Lower leg skin (tissue), 4 donors: ENCODE data around the gene ANO7. TPM values are rescaled to one million over a fixed set of nuclear protein-coding genes. Genes with fewer than 3 reads are reported as not detected.
A peak's percentile ranks its signal among the peaks of the same experiment; 100 is the strongest.

Experiments
- DNase-seq, 2 donors: peaks; one replicate each; pipeline ENCODE4 v3.0.0-alpha.2; 2019; ENCODE audit warnings: low spot score in 2 of 2
- H3K4me3 ChIP-seq: fragments of 200-600 bp; sonication (generic); 2 replicates; pipeline ENCODE4 v1.5.1; 2017; ENCODE audit warnings: mild to moderate bottlenecking, low read depth; ENCODE audit not compliant: poor library complexity, severe bottlenecking
- CTCF ChIP-seq, 3 donors: fragments of 450-650 bp; IDR thresholded peaks; one replicate each; pipeline ENCODE4 v1.5.1; 2016; ENCODE audit warnings: antibody characterized with exemption in 3 of 3, mild to moderate bottlenecking in 3 of 3, moderate library complexity in 2 of 3
- POLR2A ChIP-seq, 2 donors: fragments of 450-650 bp; IDR thresholded peaks; one replicate each; pipeline ENCODE4 v1.6.1; 2016 to 2017; ENCODE audit warnings: antibody characterized with exemption in 2 of 2, mild to moderate bottlenecking in 1 of 2, moderate library complexity in 1 of 2
- WGBS, 2 donors: methylation state at CpG; one replicate each; pipeline ENCODE4 v1.1.5; 2018; 5-methylcytosine and 5-hydroxymethylcytosine counted together
- intact Hi-C: fragments of 100-400 bp; cut with DNase I; formaldehyde crosslinking; loops from one replicate; pipeline ENCODE4 v1.15.0; 2023; ENCODE audit warnings: low total_unique reads
- total RNA-seq, 4 donors: library from RNA; depleted of rRNA; stranded (reverse); fragments of >200 nt; gene quantifications; one replicate each; pipeline ENCODE4 v1.1.0, GENCODE V29; 2016

ANO7 gene
- total RNA-seq, 4 donors from 2014 or later: 0.19 to 0.67 (median 0.35) TPM

GRCh38 chr2:241270531-241270930 is 82.1 kb downstream of the ANO7 start:
- TF ChIP-seq POLR2A (IDR thresholded peaks at IDR 0.05) (no peak), CTCF (IDR thresholded peaks at IDR 0.05) (no peak)
- DNase-seq: peak in 1 of 2 donors; percentile 76
- H3K4me3 ChIP-seq: no peak overlapping the region
- intact Hi-C loops: no loop called here
- 26 to 40% methylated on average over 5 of the region's 5 CpGs for WGBS, 2 donors

GRCh38 chr2:241271706-241272302 is 83.3 kb downstream of the ANO7 start:
- peak; percentile 87 to 96 for DNase-seq
- intact Hi-C loops: no loop called here
- peak overlapping the region; percentile 97 for H3K4me3 ChIP-seq
- WGBS, 2 donors: 1% methylated on average over 25 to 34 of the region's 37 CpGs
- TF ChIP-seq CTCF (IDR thresholded peaks at IDR 0.05) (no peak), POLR2A (IDR thresholded peaks at IDR 0.05) (no peak)

GRCh38 chr2:241272303-241273209 is 84.1 kb downstream of the ANO7 start:
- intact Hi-C loops: no loop called here
- peak overlapping the region; percentile 97 for H3K4me3 ChIP-seq
- 0 to 1% methylated on average over 31 to 35 of the region's 102 CpGs for WGBS, 2 donors
- TF ChIP-seq CTCF (IDR thresholded peaks at IDR 0.05) (no peak), POLR2A (IDR thresholded peaks at IDR 0.05) (no peak)
- peak; percentile 51 to 93 for DNase-seq

GRCh38 chr2:241273210-241274020 is 84.9 kb downstream of the ANO7 start:
- WGBS, 2 donors: 53 to 58% methylated on average over 21 of the region's 21 CpGs
- TF ChIP-seq POLR2A (IDR thresholded peaks at IDR 0.05) (no peak), CTCF (IDR thresholded peaks at IDR 0.05) (no peak)
- DNase-seq: peak in 1 of 2 donors; percentile 83
- intact Hi-C loops: no loop called here
- H3K4me3 ChIP-seq: peak overlapping the region; percentile 97

GRCh38 chr2:241274127-241274526 is 85.7 kb downstream of the ANO7 start:
- WGBS, 2 donors: 84 to 87% methylated on average over 5 of the region's 5 CpGs
- intact Hi-C loops: no loop called here
- no peak for TF ChIP-seq CTCF (IDR thresholded peaks at IDR 0.05)
- no peak for TF ChIP-seq POLR2A (IDR thresholded peaks at IDR 0.05)
- no peak overlapping the region for H3K4me3 ChIP-seq
- DNase-seq: peak in 1 of 2 donors; percentile 56

Other genes starting within 250 kb of the ANO7 start
- gene SNED1, start 190.1 kb upstream of the ANO7 start, total RNA-seq: 10 to 100 TPM in 3 of 4 donors, 1 to 10 TPM in 1; 9.0 to 18.4 (median 17.1) TPM
- gene MTERF4, start 86.4 kb upstream of the ANO7 start, total RNA-seq: 10 to 100 TPM; 26.4 to 58.2 (median 44.7) TPM
- gene PASK, start 39.2 kb upstream of the ANO7 start, total RNA-seq: 10 to 100 TPM in 1 of 4 donors, 1 to 10 TPM in 3; 4.8 to 11.9 (median 6.5) TPM
- gene PPP1R7, start 38.2 kb upstream of the ANO7 start, total RNA-seq: 10 to 100 TPM; 36.8 to 68.7 (median 56.4) TPM
- 100 to 1,000 TPM; 241 to 393 (median 294) TPM for gene HDLBP, start 127.0 kb downstream of the ANO7 start, total RNA-seq
- 100 to 1,000 TPM in 3 of 4 donors, 10 to 100 TPM in 1; 97.3 to 164 (median 124) TPM for gene SEPTIN2, start 127.2 kb downstream of the ANO7 start, total RNA-seq
- gene FARP2, start 167.6 kb downstream of the ANO7 start, total RNA-seq: 10 to 100 TPM; 63.3 to 86.4 (median 66.0) TPM